ENCODE results near the gene SFXN3.

Gene SFXN3

GRCh38 chr10:101006593-101007098 lies 24.4 kb upstream of the SFXN3 start:
- Histone ChIP-seq H3K27me3 (ENCODE audit: low read length) (no peaks in the 10 kb centered on the region), H3K9ac (ENCODE audit: low read length) (no peak overlapping the region), H3K9me2 (replicated peaks; ENCODE audit: insufficient read depth, low read length) (no peaks in the 10 kb centered on the region), H3K27ac (ENCODE audit: low read depth, low read length) (no peak overlapping the region), H3K4me2 (ENCODE audit: low read depth, low read length, poor library complexity, severe bottlenecking) (no peak overlapping the region), H3F3A (ENCODE audit: insufficient read depth) (no peaks in the 10 kb centered on the region), H3K9me3 (ENCODE audit: insufficient read depth, low read length) (no peaks in the 10 kb centered on the region), H4K20me1 (ENCODE audit: low read depth, low read length) (no peaks in the 10 kb centered on the region), H3K79me2 (ENCODE audit: insufficient read depth, low read length) (no peaks in the 10 kb centered on the region), H2AFZ (ENCODE audit: low read depth, low read length, severe bottlenecking) (no peak overlapping the region), H3K4me3 (ENCODE audit: insufficient read depth, low read length, poor library complexity, severe bottlenecking) (no peak overlapping the region), H3K36me3 (ENCODE audit: low read length) (no peaks in the 10 kb centered on the region)
- TF ChIP-seq CTCF (IDR thresholded peaks at IDR 0.05; ENCODE audit: insufficient read depth, low read length, poor library complexity, severe bottlenecking): no peak
- TF ChIP-seq EZH2phosphoT487 (conservative IDR thresholded peaks at IDR 0.05; ENCODE audit: low read length): no peak

- Histone ChIP-seq H3K9me3 (ENCODE audit: insufficient read depth, low read length) (no peaks in the 10 kb centered on the region), H3K4me3 (ENCODE audit: insufficient read depth, low read length, poor library complexity, severe bottlenecking) (no peak overlapping the region), H3K9me2 (replicated peaks; ENCODE audit: insufficient read depth, low read length) (no peaks in the 10 kb centered on the region), H3K36me3 (ENCODE audit: low read length) (no peaks in the 10 kb centered on the region), H3K27me3 (ENCODE audit: low read length) (no peaks in the 10 kb centered on the region), H3F3A (ENCODE audit: insufficient read depth) (no peaks in the 10 kb centered on the region), H3K9ac (ENCODE audit: low read length) (no peak overlapping the region), H2AFZ (ENCODE audit: low read depth, low read length, severe bottlenecking) (no peak overlapping the region), H4K20me1 (ENCODE audit: low read depth, low read length) (no peaks in the 10 kb centered on the region), H3K4me2 (ENCODE audit: low read depth, low read length, poor library complexity, severe bottlenecking) (no peak overlapping the region), H3K27ac (ENCODE audit: low read depth, low read length) (no peak overlapping the region), H3K79me2 (ENCODE audit: insufficient read depth, low read length) (no peaks in the 10 kb centered on the region)
- no peak for TF ChIP-seq EZH2phosphoT487 (conservative IDR thresholded peaks at IDR 0.05; ENCODE audit: low read length)
- no peak for TF ChIP-seq CTCF (IDR thresholded peaks at IDR 0.05; ENCODE audit: insufficient read depth, low read length, poor library complexity, severe bottlenecking)
Measured at GRCh38 chr10:101007099-101007711, 23.8 kb upstream of the SFXN3 start.

- H2AFZ ChIP-seq (ENCODE audit: low read depth, low read length, severe bottlenecking): no peak overlapping the region
- H3F3A ChIP-seq (ENCODE audit: insufficient read depth): no peaks in the 10 kb centered on the region
- H3K9ac ChIP-seq (ENCODE audit: low read length): no peak overlapping the region
- H3K4me2 ChIP-seq (ENCODE audit: low read depth, low read length, poor library complexity, severe bottlenecking): no peak overlapping the region
- no peaks in the 10 kb centered on the region for H3K79me2 ChIP-seq (ENCODE audit: insufficient read depth, low read length)
- no peaks in the 10 kb centered on the region for H3K27me3 ChIP-seq (ENCODE audit: low read length)
- H3K4me3 ChIP-seq (ENCODE audit: insufficient read depth, low read length, poor library complexity, severe bottlenecking): no peak overlapping the region
- TF ChIP-seq EZH2phosphoT487 (conservative IDR thresholded peaks at IDR 0.05; ENCODE audit: low read length) (no peak), CTCF (IDR thresholded peaks at IDR 0.05; ENCODE audit: insufficient read depth, low read length, poor library complexity, severe bottlenecking) (no peak)
- no peak overlapping the region for H3K27ac ChIP-seq (ENCODE audit: low read depth, low read length)
- no peaks in the 10 kb centered on the region for H3K36me3 ChIP-seq (ENCODE audit: low read length)
- H3K9me3 ChIP-seq (ENCODE audit: insufficient read depth, low read length): no peaks in the 10 kb centered on the region
- no peaks in the 10 kb centered on the region for H3K9me2 ChIP-seq (replicated peaks; ENCODE audit: insufficient read depth, low read length)
- H4K20me1 ChIP-seq (ENCODE audit: low read depth, low read length): no peaks in the 10 kb centered on the region
Measured at GRCh38 chr10:101007915-101008822, 22.9 kb upstream of the SFXN3 start.
